Subcutaneous adipose tissue (tissue), 4 donors: ENCODE measurements around the gene GSDMA. TPM values are rescaled to one million over a fixed set of nuclear protein-coding genes. Genes with fewer than 3 reads are reported as not detected.

Experiments
- CTCF ChIP-seq: fragments of 450-650 bp; IDR thresholded peaks from one replicate; pipeline ENCODE4 v1.5.1; 2016; ENCODE audit warnings: low read depth, mild to moderate bottlenecking, control low read depth, antibody characterized with exemption, moderate library complexity
- total RNA-seq, 4 donors: library from RNA; depleted of rRNA; stranded (reverse); fragments of >200 nt; gene quantifications; one replicate each; pipeline ENCODE4 v1.1.0, GENCODE V29; 2016

Gene GSDMA
- total RNA-seq, 4 donors from 2014 or later = 1.3 to 9.0 (median 7.1) TPM; not detected in 1

- no peak for TF ChIP-seq CTCF
Observed at GRCh38 chr17:39994448-39994847, 31.6 kb downstream of the GSDMA start.

GRCh38 chr17:39995438-39995837, 32.6 kb downstream of the GSDMA start:
- TF ChIP-seq CTCF = no peak

GRCh38 chr17:39996162-39996561, 33.4 kb downstream of the GSDMA start:
- TF ChIP-seq CTCF = no peak

GRCh38 chr17:39996800-39997199, 34.0 kb downstream of the GSDMA start:
- no peak for TF ChIP-seq CTCF

GRCh38 chr17:39997543-39997942, 34.7 kb downstream of the GSDMA start:
- no peak for TF ChIP-seq CTCF

GRCh38 chr17:39999067-39999466, 36.3 kb downstream of the GSDMA start:
- TF ChIP-seq CTCF = no peak

- no peak for TF ChIP-seq CTCF
Observed at GRCh38 chr17:40000161-40000560, 37.4 kb downstream of the GSDMA start.

GRCh38 chr17:40004072-40004471, 41.3 kb downstream of the GSDMA start:
- TF ChIP-seq CTCF = no peak
